Ureter (tissue), 1 donor: ENCODE data around the gene NSUN6. TPM values are rescaled to one million over a fixed set of nuclear protein-coding genes. Genes with fewer than 3 reads are reported as not detected.
"Not testable (repeated sequence)": the region's sequence is repeated elsewhere in the genome, so short reads cannot be mapped to it uniquely, and the experiment has no call there.

Experiments used
- DNase-seq: peaks from one replicate; pipeline ENCODE4 v3.0.0-alpha.2; 2020; ENCODE audit warnings: low spot score
- total RNA-seq: library from RNA; stranded (reverse); gene quantifications from one replicate; pipeline ENCODE4 v1.2.4, GENCODE V29; 2023
- donor health status: DM: yes; HTN: yes; CAD: no.

The NSUN6 gene
- total RNA-seq, 1 donor from 2014 or later = 33.5 TPM

GRCh38 chr10:18659819-18660535, 8.6 kb upstream of the NSUN6 start:
- no peak for DNase-seq

GRCh38 chr10:18659125-18659818, 7.9 kb upstream of the NSUN6 start, which contains the start of gene ARL5B:
ARL5B (plus strand) TSS chr10:18659431; CDS start chr10:18659638, 207 bp downstream.
- DNase-seq = peak; percentile 98

- no peak for DNase-seq
Measured at GRCh38 chr10:18658271-18659124, 7.1 kb upstream of the NSUN6 start.

GRCh38 chr10:18656724-18657123, 5.3 kb upstream of the NSUN6 start:
- no peak for DNase-seq

- DNase-seq = no peak
Measured at GRCh38 chr10:18653112-18653511, 1.7 kb upstream of the NSUN6 start.

GRCh38 chr10:18650404-18650997, 886 bp downstream of the NSUN6 start:
- no peak for DNase-seq

- no peak for DNase-seq
Measured at GRCh38 chr10:18649364-18649959, 1.9 kb downstream of the NSUN6 start.

- no peak for DNase-seq
Measured at GRCh38 chr10:18647945-18648344, 3.4 kb downstream of the NSUN6 start.

- DNase-seq = no peak
Measured at GRCh38 chr10:18647151-18647550, 4.2 kb downstream of the NSUN6 start.

- not testable (repeated sequence) for DNase-seq
Measured at GRCh38 chr10:18639719-18640118, 11.7 kb downstream of the NSUN6 start.

GRCh38 chr10:18637400-18637799, 14.0 kb downstream of the NSUN6 start:
- DNase-seq = not testable (repeated sequence)

GRCh38 chr10:18635995-18636394, 15.4 kb downstream of the NSUN6 start:
- no peak for DNase-seq

- not testable (repeated sequence) for DNase-seq
Measured at GRCh38 chr10:18632500-18632899, 18.9 kb downstream of the NSUN6 start.

GRCh38 chr10:18627452-18628018, 23.9 kb downstream of the NSUN6 start:
- DNase-seq = peak; percentile 83

- no peak for DNase-seq
Measured at GRCh38 chr10:18625886-18626285, 25.5 kb downstream of the NSUN6 start.

- DNase-seq = not testable (repeated sequence)
Measured at GRCh38 chr10:18623671-18624070, 27.7 kb downstream of the NSUN6 start.

GRCh38 chr10:18620856-18621255, 30.5 kb downstream of the NSUN6 start:
- DNase-seq = no peak

- no peak for DNase-seq
Measured at GRCh38 chr10:18619016-18619415, 32.4 kb downstream of the NSUN6 start.

- DNase-seq = no peak
Measured at GRCh38 chr10:18616337-18616736, 35.0 kb downstream of the NSUN6 start.

- DNase-seq = no peak
Measured at GRCh38 chr10:18615618-18616017, 35.8 kb downstream of the NSUN6 start.

GRCh38 chr10:18611168-18611567, 40.2 kb downstream of the NSUN6 start:
- no peak for DNase-seq
